AG10803 (cell line): Measurements from ENCODE around the gene EEFSEC.
A peak's percentile ranks its signal among the peaks of the same experiment; 100 is the strongest.

Experiments
- DNase-seq: peaks from one replicate; pipeline ENCODE4 v3.0.0; 2010; ENCODE audit warnings: low read depth
- H3K4me3 ChIP-seq: 2 replicates; pipeline ENCODE4 v1.5.1; 2011; ENCODE audit warnings: mild to moderate bottlenecking, low read length, control low read depth
- TF ChIP-seq, protein P1 (sequence below): conservative IDR thresholded peaks from 2 replicates; pipeline ENCODE4 v1.5.1; 2011; ENCODE audit warnings: mild to moderate bottlenecking, low read length, control low read depth, inconsistent platforms

The EEFSEC gene

DNA sequence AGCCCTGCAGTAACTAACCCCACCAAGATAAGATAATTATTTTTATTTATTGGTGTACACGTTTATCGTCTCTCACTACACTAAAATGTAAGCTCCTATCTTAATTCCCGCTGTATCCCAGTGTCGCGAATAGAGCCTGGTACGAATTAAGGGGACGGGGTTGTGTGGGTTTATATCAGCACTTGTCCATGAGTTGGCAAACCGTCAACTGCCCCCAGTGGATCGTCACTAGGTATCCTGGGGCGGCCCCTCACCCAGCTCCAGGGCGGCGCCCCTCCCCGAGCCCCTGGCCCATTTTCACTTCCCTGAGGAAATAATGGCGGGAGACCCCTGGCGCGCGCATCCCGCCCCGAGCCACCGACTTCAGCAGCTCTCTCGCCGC, 30.1 kb upstream of the EEFSEC start:
- no peak for DNase-seq
- TF ChIP-seq, protein P1, sequence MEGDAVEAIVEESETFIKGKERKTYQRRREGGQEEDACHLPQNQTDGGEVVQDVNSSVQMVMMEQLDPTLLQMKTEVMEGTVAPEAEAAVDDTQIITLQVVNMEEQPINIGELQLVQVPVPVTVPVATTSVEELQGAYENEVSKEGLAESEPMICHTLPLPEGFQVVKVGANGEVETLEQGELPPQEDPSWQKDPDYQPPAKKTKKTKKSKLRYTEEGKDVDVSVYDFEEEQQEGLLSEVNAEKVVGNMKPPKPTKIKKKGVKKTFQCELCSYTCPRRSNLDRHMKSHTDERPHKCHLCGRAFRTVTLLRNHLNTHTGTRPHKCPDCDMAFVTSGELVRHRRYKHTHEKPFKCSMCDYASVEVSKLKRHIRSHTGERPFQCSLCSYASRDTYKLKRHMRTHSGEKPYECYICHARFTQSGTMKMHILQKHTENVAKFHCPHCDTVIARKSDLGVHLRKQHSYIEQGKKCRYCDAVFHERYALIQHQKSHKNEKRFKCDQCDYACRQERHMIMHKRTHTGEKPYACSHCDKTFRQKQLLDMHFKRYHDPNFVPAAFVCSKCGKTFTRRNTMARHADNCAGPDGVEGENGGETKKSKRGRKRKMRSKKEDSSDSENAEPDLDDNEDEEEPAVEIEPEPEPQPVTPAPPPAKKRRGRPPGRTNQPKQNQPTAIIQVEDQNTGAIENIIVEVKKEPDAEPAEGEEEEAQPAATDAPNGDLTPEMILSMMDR: no peak

DNA sequence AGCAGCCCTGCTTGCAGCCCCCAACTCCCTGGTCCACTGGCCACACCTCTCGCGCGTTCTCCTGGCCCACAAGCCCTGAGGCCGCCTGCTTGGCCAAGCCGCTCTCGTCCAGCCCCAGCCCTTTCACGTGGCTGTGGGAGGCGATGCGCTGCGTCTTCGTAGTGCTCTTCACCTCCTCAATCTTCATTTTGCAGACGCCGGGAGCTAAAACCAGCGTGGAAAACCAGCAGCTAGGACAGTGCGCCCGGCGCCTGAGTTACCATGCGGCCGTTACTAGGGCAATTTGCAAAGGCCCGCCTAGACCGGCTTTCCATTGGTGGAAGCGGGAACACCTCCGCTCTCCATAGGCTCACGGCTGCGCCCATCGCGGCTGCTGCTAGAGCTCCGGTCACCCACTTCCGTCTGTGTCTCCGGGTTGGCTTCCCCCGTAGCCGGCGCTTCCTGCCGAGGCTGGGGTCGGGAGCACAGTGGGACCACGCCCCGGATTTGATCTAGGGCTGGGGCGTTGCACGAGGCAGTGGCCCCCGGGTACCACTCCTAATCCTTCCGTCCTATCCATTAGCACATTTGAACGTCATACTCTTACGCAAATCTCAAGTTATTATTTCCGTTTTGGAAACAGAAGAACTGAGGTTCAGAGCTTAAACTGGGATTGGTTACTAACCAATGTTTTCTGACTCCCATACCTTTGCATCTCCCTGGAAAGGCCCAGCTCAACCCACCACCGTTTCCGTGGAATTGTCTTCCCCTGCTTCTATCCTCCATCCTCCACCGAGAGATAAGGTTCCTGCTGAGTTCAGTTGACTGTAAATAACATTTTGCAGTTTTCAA, 29.5 kb upstream of the EEFSEC start, which contains the start of gene RUVBL1:
Gene RUVBL1 (minus strand): TSS at position 275 of the 831 bp plus-strand sequence. CDS start 88 bp downstream, at position 187.
- TF ChIP-seq, protein P1: no peak
- DNase-seq: peak; percentile 97
- peak within 1 kb of the TSS; percentile 97 for H3K4me3 ChIP-seq

More for the DNA sequence above, 30.1 kb upstream of the EEFSEC start:
- H3K4me3 ChIP-seq: peak overlapping the region; percentile 97

DNA sequence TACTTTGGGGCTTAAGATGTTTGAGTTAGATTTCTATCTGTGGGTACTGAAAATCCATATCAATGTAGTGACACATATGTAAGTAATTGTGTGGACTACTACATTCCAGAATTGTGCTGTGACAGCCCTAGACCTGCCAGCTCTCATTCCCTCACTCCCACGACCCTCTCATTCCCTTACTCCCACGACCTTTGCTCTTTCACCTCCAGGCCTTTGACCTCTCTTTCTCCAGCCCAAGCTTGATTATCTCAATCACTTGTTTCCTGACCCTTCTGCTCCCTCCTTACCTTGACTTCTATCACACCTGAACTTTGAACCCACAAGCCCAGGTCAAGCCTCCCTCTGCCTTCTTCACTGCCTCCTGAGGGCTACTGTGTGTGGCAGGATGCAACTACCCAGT, 26.0 kb upstream of the EEFSEC start:
- TF ChIP-seq, protein P1: no peak
- no peak overlapping the region for H3K4me3 ChIP-seq
- no peak for DNase-seq

DNA sequence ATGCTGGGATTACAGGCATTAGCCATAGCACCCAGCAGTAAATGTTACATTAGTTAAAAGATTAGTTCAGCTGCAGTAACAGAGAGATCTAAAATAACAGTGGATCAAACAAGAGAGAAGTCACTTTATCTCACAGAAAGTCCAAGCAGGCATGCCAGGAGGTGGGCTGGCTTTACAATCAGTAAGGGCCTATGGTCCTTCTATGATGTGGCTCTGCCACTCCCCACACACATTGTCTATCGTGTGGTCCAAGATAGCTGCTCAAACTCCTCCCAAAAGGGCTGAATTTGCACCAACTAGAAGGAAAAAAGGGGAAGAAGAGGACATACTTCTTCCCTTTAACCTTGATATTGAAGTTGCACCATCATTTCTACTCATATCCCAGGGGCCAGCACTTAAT, 25.0 kb upstream of the EEFSEC start:
- DNase-seq: no peak
- TF ChIP-seq, protein P1: no peak

DNA sequence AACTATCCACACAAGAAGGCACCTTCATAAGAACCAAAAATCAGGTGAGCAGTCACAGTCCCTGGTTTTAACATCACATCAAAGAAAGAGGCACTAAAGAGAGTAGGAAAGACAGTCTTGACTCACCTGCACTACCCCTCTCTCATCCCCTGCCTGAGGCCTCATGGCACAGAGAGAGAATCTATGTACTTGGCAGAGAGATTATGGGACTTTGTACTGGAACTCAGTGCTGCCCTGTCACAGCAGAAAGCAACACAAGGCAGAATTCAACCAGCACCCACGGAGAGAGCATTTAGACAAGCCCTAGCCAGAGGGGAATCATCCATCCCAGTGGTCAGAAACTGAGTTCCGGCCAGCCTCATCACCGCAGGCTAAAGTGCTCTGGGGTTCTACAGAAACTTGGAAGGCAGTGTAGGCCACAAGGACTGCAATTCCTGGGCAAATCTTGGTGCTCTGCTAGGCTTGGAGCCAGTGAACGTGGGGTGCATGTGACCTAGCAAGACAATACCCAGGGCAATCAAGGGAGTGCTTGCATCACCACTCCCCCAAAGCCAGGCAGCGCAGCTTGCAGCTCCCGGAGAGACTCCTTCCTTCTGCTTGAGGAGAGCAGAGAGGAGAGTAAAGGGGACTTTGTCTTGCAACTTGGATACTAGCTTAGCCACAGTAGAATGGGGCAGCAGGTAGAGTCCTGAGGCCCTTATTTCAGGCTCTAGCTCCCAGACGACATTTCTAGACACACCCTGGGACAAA, 21.2 kb upstream of the EEFSEC start:
- TF ChIP-seq, protein P1: no peak
- H3K4me3 ChIP-seq: no peak overlapping the region
- no peak for DNase-seq

More for the DNA sequence above, 25.0 kb upstream of the EEFSEC start:
- H3K4me3 ChIP-seq: no peak overlapping the region

DNA sequence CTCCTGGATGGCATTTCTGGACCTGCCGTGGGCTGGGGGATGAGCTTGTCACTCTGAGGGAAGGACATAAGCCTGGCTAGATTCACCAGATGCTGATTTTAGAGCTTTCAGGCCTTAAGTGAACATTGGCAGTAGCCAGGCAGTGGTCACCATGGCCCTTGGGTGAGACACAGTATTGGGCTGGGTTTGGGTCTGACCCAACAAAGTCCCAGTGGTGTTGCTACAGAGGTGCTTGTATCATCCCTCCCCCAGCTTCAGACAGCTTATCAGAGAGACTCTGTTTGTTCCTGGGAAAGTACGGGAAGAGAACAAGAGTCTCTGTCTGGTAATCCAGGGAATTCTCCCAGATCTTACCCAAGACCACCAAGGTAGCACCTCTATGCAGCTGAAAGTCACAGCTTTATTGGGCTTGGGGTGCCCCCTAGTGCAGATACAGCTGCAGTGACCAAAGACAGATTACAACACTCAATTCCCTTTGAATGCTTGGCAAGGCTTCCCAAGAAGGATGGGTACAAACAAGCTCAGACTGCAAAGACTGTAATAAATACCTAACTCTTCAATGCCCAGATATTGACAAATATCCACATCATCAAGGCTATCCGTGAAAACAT, 19.9 kb upstream of the EEFSEC start:
- peak; percentile 55 for DNase-seq
- TF ChIP-seq, protein P1: peak; percentile 74
- H3K4me3 ChIP-seq: no peak overlapping the region
